ENCODE measurements around the gene IQCK. TPM values are rescaled to one million over a fixed set of nuclear protein-coding genes. Genes with fewer than 3 reads are reported as not detected.

The IQCK gene
- total and polyA plus RNA-seq, 2 donors (not counting 3 experiments of a cell fraction or from before 2014, with no cell fraction given), result 17.2 to 18.1 TPM

DNA sequence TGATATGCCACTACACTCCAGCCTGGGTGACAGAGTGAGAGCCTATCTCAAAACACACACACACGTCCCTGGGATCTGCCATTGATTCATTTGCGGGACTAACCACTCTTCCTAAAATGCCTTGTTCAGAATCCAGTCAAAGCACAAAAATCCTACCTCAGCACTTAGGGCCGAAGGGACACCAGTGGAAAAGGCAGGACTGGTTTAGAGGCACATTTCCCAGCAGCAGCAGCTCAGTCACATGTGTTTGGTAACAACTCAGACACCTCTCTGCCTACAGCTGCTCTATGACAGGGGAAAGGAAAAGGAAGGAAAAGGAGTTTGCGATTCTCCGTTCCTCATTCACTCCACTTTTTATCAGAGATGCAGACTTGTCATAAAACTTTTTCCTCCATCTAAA is 12.2 kb upstream of the IQCK start:
- intact Hi-C loops (cut with micrococcal nuclease) (no loop called here), dilution Hi-C loops (cut with MboI; ENCODE audit: extremely low pct_ligation_motif_present, low sequenced_read_pairs) (no loop called here)
- H4K20me1 ChIP-seq (replicated peaks; ENCODE audit: control insufficient read depth, extremely low read depth, insufficient read depth, low read length), result no peaks in the 10 kb centered on the region
- no peak overlapping the region for H3K4me2 ChIP-seq (ENCODE audit: insufficient read depth, low read length)
- no peak overlapping the region for H3K4me3 ChIP-seq (replicated peaks in 1 of 3; ENCODE audit: insufficient read depth in 1 of 3, low read depth in 1 of 3, low read length in 3 of 3)
- DNase-seq (ENCODE audit: low read depth, low spot score), result no peak
- H3K9me1 ChIP-seq (replicated peaks; ENCODE audit: control insufficient read depth, extremely low read depth, insufficient read depth, low read length), result no peaks in the 10 kb centered on the region
- H3K27ac ChIP-seq (ENCODE audit: insufficient read depth, low read depth, low read length), result no peak overlapping the region
- no peaks in the 10 kb centered on the region for H3K9me3 ChIP-seq (replicated peaks; ENCODE audit: control insufficient read depth, insufficient read depth, low read length)
- ChIA-PET POLR2A (no interaction called here), CTCF (interaction anchor here (0.6 kb wide), 1 partner anchor 28 kb away, joined by 3 read pairs; no protein-coding TSS in a partner anchor)
- no TSS peak for BruUV-seq (replicated peaks)
- H3K9ac ChIP-seq (replicated peaks; ENCODE audit: extremely low read depth, insufficient read depth, low read length), result no peak overlapping the region
- H3K36me3 ChIP-seq (ENCODE audit: control insufficient read depth in 2 of 2, extremely low read depth in 1 of 2, insufficient read depth in 2 of 2, low read length in 2 of 2), result peaks cover 6 to 14% of the 10 kb centered on the region in 2 experiments
- no peaks in the 10 kb centered on the region for H3K27me3 ChIP-seq (ENCODE audit: control insufficient read depth in 2 of 2, insufficient read depth in 2 of 2, low read length in 2 of 2)
- no peak overlapping the region for H2AFZ ChIP-seq (ENCODE audit: low read depth, low read length)
- FAIRE-seq, result no peak
- H3K79me2 ChIP-seq (ENCODE audit: control insufficient read depth, insufficient read depth, low read length), result no peaks in the 10 kb centered on the region
- H3K4me1 ChIP-seq (ENCODE audit: control insufficient read depth, extremely low read depth, insufficient read depth, low read length), result peaks cover 5% of the 10 kb centered on the region
- TF ChIP-seq FOS (IDR thresholded peaks at IDR 0.05; ENCODE audit: borderline replicate concordance, insufficient read depth, low read length) (no peak), GATA2 (IDR thresholded peaks at IDR 0.05; ENCODE audit: insufficient read depth, insufficient read length, low read depth, low read length) (no peak), MAX (IDR thresholded peaks at IDR 0.05; ENCODE audit: insufficient read depth, insufficient read length) (no peak), POLR2AphosphoS5 (IDR thresholded peaks at IDR 0.05; ENCODE audit: insufficient read depth, low read depth, low read length) (no peak), CTCF (IDR thresholded peaks at IDR 0.05; ENCODE audit: extremely low read depth in 1 of 2, insufficient read depth in 1 of 2, low read depth in 1 of 2, low read length in 2 of 2) (no peak), EZH2 (IDR thresholded peaks at IDR 0.05; ENCODE audit: borderline replicate concordance, low read depth, low read length, severe bottlenecking) (no peak), JUN (IDR thresholded peaks at IDR 0.05; ENCODE audit: borderline replicate concordance, insufficient read depth, insufficient read length, low read depth) (no peak), POLR2A (IDR thresholded peaks at IDR 0.05; ENCODE audit: low read depth, low read length) (no peak), MYC (IDR thresholded peaks at IDR 0.05; ENCODE audit: low read depth, low read length) (no peak)

Data from endothelial cell of umbilical vein (primary cell).